Adipocyte (in vitro differentiated cells): Measurements from ENCODE around the gene POLR2L.

Experiments used
- DNase-seq: peaks from one replicate; pipeline ENCODE4 v3.0.0-alpha.2; 2015; ENCODE audit warnings: low read depth
- H3K27me3 ChIP-seq: replicated peaks from 2 replicates; pipeline ENCODE4 v1.7.0; 2013; ENCODE audit warnings: mild to moderate bottlenecking, low read length, moderate library complexity; ENCODE audit not compliant: control insufficient read depth, insufficient read depth
- H3K36me3 ChIP-seq: 2 replicates; pipeline ENCODE4 v1.7.0; 2013; ENCODE audit warnings: low read length, mild to moderate bottlenecking, moderate library complexity; ENCODE audit not compliant: control insufficient read depth, insufficient read depth, severe bottlenecking
- H3K4me1 ChIP-seq: 2 replicates; pipeline ENCODE4 v1.7.0; 2013; ENCODE audit warnings: mild to moderate bottlenecking, low read length, moderate library complexity; ENCODE audit not compliant: control insufficient read depth, insufficient read depth
- H3K4me3 ChIP-seq: 2 replicates; pipeline ENCODE4 v1.7.0; 2013; ENCODE audit warnings: mild to moderate bottlenecking, low read length, moderate library complexity
- H3K9ac ChIP-seq: 2 replicates; pipeline ENCODE4 v1.7.0; 2013; ENCODE audit warnings: mild to moderate bottlenecking, low read length, moderate library complexity
- H3K9me3 ChIP-seq: 2 replicates; pipeline ENCODE4 v1.7.0; 2013; ENCODE audit warnings: mild to moderate bottlenecking, low read length, moderate library complexity; ENCODE audit not compliant: control insufficient read depth

The POLR2L gene

GRCh38 chr11:842370-843002, at the start of gene POLR2L, which contains the start of gene TSPAN4:
Gene POLR2L, minus strand, starts transcription at chr11:842529. Its CDS starts 21 bp downstream, at chr11:842508.
Gene TSPAN4, plus strand, starts transcription at chr11:842852. Its CDS starts 7,453 bp downstream, at chr11:850305.
- Histone ChIP-seq H3K36me3 (peaks cover 34% of the 10 kb centered on the region), H3K9me3 (no peaks in the 10 kb centered on the region), H3K4me3 (peak within 1 kb of the TSS; percentile 98), H3K27me3 (no peaks in the 10 kb centered on the region), H3K4me1 (peaks cover 59% of the 10 kb centered on the region), H3K9ac (peak within 1 kb of the TSS; percentile 99)
- DNase-seq, result peak; percentile 95

GRCh38 chr11:890794-891540, 48.6 kb upstream of the POLR2L start:
- Histone ChIP-seq H3K27me3 (no peaks in the 10 kb centered on the region), H3K9ac (no peak overlapping the region), H3K36me3 (peaks cover 13% of the 10 kb centered on the region), H3K9me3 (no peaks in the 10 kb centered on the region), H3K4me1 (no peaks in the 10 kb centered on the region), H3K4me3 (no peak overlapping the region)
- no peak for DNase-seq

- no peak overlapping the region for H3K4me3 ChIP-seq
- H3K36me3 ChIP-seq, result peaks cover 13% of the 10 kb centered on the region
- no peaks in the 10 kb centered on the region for H3K4me1 ChIP-seq
- no peak overlapping the region for H3K9ac ChIP-seq
- no peaks in the 10 kb centered on the region for H3K9me3 ChIP-seq
- no peak for DNase-seq
- H3K27me3 ChIP-seq, result no peaks in the 10 kb centered on the region
Observed at GRCh38 chr11:889687-890475, 47.6 kb upstream of the POLR2L start.

GRCh38 chr11:889257-889656, 46.9 kb upstream of the POLR2L start:
- no peaks in the 10 kb centered on the region for H3K27me3 ChIP-seq
- H3K4me3 ChIP-seq, result no peak overlapping the region
- no peaks in the 10 kb centered on the region for H3K9me3 ChIP-seq
- DNase-seq, result no peak
- H3K9ac ChIP-seq, result no peak overlapping the region
- H3K36me3 ChIP-seq, result peaks cover 13% of the 10 kb centered on the region
- H3K4me1 ChIP-seq, result no peaks in the 10 kb centered on the region

- Histone ChIP-seq H3K9me3 (no peaks in the 10 kb centered on the region), H3K27me3 (no peaks in the 10 kb centered on the region)
- no peak for DNase-seq
Observed at GRCh38 chr11:888310-889212, 46.2 kb upstream of the POLR2L start.

GRCh38 chr11:887589-887988, 45.3 kb upstream of the POLR2L start:
- Histone ChIP-seq H3K4me1 (no peaks in the 10 kb centered on the region), H3K27me3 (no peaks in the 10 kb centered on the region), H3K4me3 (no peak overlapping the region), H3K9ac (no peak overlapping the region), H3K9me3 (no peaks in the 10 kb centered on the region), H3K36me3 (peaks cover 13% of the 10 kb centered on the region)
- DNase-seq, result no peak

More at GRCh38 chr11:888310-889212, 46.2 kb upstream of the POLR2L start:
- Histone ChIP-seq H3K9ac (no peak overlapping the region), H3K4me3 (no peak overlapping the region), H3K4me1 (no peaks in the 10 kb centered on the region), H3K36me3 (peaks cover 13% of the 10 kb centered on the region)

GRCh38 chr11:886568-886967, 44.2 kb upstream of the POLR2L start:
- Histone ChIP-seq H3K9ac (no peak overlapping the region), H3K4me1 (no peaks in the 10 kb centered on the region), H3K27me3 (no peaks in the 10 kb centered on the region), H3K9me3 (no peaks in the 10 kb centered on the region), H3K4me3 (no peak overlapping the region), H3K36me3 (peaks cover 13% of the 10 kb centered on the region)
- DNase-seq, result no peak

- no peak overlapping the region for H3K9ac ChIP-seq
- H3K4me1 ChIP-seq, result no peaks in the 10 kb centered on the region
- no peak for DNase-seq
- H3K9me3 ChIP-seq, result no peaks in the 10 kb centered on the region
- H3K27me3 ChIP-seq, result no peaks in the 10 kb centered on the region
- H3K36me3 ChIP-seq, result peaks cover 22% of the 10 kb centered on the region
- no peak overlapping the region for H3K4me3 ChIP-seq
Observed at GRCh38 chr11:884578-885070, 42.3 kb upstream of the POLR2L start.

- H3K9me3 ChIP-seq, result no peaks in the 10 kb centered on the region
- H3K9ac ChIP-seq, result no peak overlapping the region
- H3K27me3 ChIP-seq, result no peaks in the 10 kb centered on the region
- peaks cover 28% of the 10 kb centered on the region for H3K36me3 ChIP-seq
- H3K4me1 ChIP-seq, result no peaks in the 10 kb centered on the region
- DNase-seq, result no peak
- H3K4me3 ChIP-seq, result no peak overlapping the region
Observed at GRCh38 chr11:883527-883926, 41.2 kb upstream of the POLR2L start.

GRCh38 chr11:882596-882995, 40.3 kb upstream of the POLR2L start:
- Histone ChIP-seq H3K4me1 (no peaks in the 10 kb centered on the region), H3K36me3 (peaks cover 27% of the 10 kb centered on the region), H3K9ac (no peak overlapping the region), H3K9me3 (no peaks in the 10 kb centered on the region), H3K4me3 (no peak overlapping the region), H3K27me3 (no peaks in the 10 kb centered on the region)
- DNase-seq, result peak; percentile 14
